Neuronal stem cell (in vitro differentiated cells): ENCODE results near the gene CDK3. TPM values are rescaled to one million over a fixed set of nuclear protein-coding genes. Genes with fewer than 3 reads are reported as not detected.

Experiments used
- DNase-seq: peaks from one replicate; pipeline ENCODE4 v3.0.0-alpha.2; 2013; ENCODE audit warnings: low spot score
- H2AFZ ChIP-seq: one replicate; pipeline ENCODE4 v1.6.1; 2013; ENCODE audit warnings: mild to moderate bottlenecking, low read length, inconsistent platforms
- H2AK5ac ChIP-seq: 2 replicates; pipeline ENCODE4 v1.6.1; 2013; ENCODE audit warnings: low read depth, mild to moderate bottlenecking, inconsistent platforms, low read length, moderate library complexity, mixed read lengths
- H2BK120ac ChIP-seq: 2 replicates; pipeline ENCODE4 v1.6.1; 2013; ENCODE audit warnings: low read depth, mild to moderate bottlenecking, inconsistent platforms, low read length, moderate library complexity, mixed read lengths
- H2BK12ac ChIP-seq: one replicate; pipeline ENCODE4 v1.6.1; 2013; ENCODE audit warnings: low read length, inconsistent platforms
- H2BK15ac ChIP-seq: 2 replicates; pipeline ENCODE4 v1.6.1; 2013; ENCODE audit warnings: mild to moderate bottlenecking, low read length, inconsistent platforms, mixed read lengths
- H2BK5ac ChIP-seq: one replicate; pipeline ENCODE4 v1.6.1; 2013; ENCODE audit warnings: inconsistent platforms, mild to moderate bottlenecking, low read length, moderate library complexity
- H3K14ac ChIP-seq: one replicate; pipeline ENCODE4 v1.6.1; 2013; ENCODE audit warnings: low read length, inconsistent platforms
- H3K18ac ChIP-seq: 2 replicates; pipeline ENCODE4 v1.6.1; 2013; ENCODE audit warnings: low read length, inconsistent platforms
- H3K23ac ChIP-seq: 2 replicates; pipeline ENCODE4 v1.6.1; 2013; ENCODE audit warnings: low read depth, mild to moderate bottlenecking, mixed read lengths, low read length, inconsistent platforms; ENCODE audit not compliant: poor library complexity
- H3K27ac ChIP-seq: replicated peaks from 3 replicates; pipeline ENCODE4 v1.5.1; 2013; ENCODE audit warnings: low read length, inconsistent platforms
- H3K27me3 ChIP-seq, 3 experiments: 2 replicates each; pipeline ENCODE4 v1.6.1; 2013; ENCODE audit warnings: low read length in 3 of 3, mild to moderate bottlenecking in 2 of 3, inconsistent platforms in 1 of 3, low read depth in 1 of 3, mixed read lengths in 1 of 3, moderate library complexity in 1 of 3; ENCODE audit not compliant: control insufficient read depth in 3 of 3, insufficient read depth in 3 of 3
- H3K36me3 ChIP-seq, 2 donors: replicated peaks in 1 of 2; 2 replicates each; pipeline ENCODE4 v1.6.1; 2013; ENCODE audit warnings: low read length in 2 of 2; ENCODE audit not compliant: control insufficient read depth in 2 of 2, insufficient read depth in 2 of 2
- H3K4ac ChIP-seq: 2 replicates; pipeline ENCODE4 v1.6.1; 2013; ENCODE audit warnings: inconsistent platforms, mild to moderate bottlenecking, low read length, moderate library complexity
- H3K4me1 ChIP-seq, 2 donors: 1 replicate in 1 of 2; 2 replicates in 1 of 2; pipeline ENCODE4 v1.6.1; 2013; ENCODE audit warnings: low read length in 2 of 2, low read depth in 1 of 2; ENCODE audit not compliant: control insufficient read depth in 2 of 2, insufficient read depth in 1 of 2
- H3K4me2 ChIP-seq: one replicate; pipeline ENCODE4 v1.6.1; 2013; ENCODE audit warnings: mild to moderate bottlenecking, low read length, inconsistent platforms; ENCODE audit not compliant: insufficient read depth, poor library complexity, severe bottlenecking
- H3K4me3 ChIP-seq, 2 donors: 2 replicates each; pipeline ENCODE4 v1.5.1; 2013; ENCODE audit warnings: low read length in 2 of 2, mild to moderate bottlenecking in 2 of 2, inconsistent platforms in 1 of 2, moderate library complexity in 1 of 2
- H3K79me1 ChIP-seq: one replicate; pipeline ENCODE4 v1.6.1; 2013; ENCODE audit warnings: low read depth, mild to moderate bottlenecking, inconsistent platforms, low read length, moderate library complexity
- H3K9ac ChIP-seq: one replicate; pipeline ENCODE4 v1.6.1; 2013; ENCODE audit warnings: mild to moderate bottlenecking, low read depth, low read length, inconsistent platforms; ENCODE audit not compliant: poor library complexity
- H3K9me3 ChIP-seq, 2 donors: replicated peaks in 1 of 2; 2 replicates each; pipeline versions ENCODE3 to v1.6.1; 2013; ENCODE audit warnings: low read length in 2 of 2, mild to moderate bottlenecking in 2 of 2, inconsistent platforms in 1 of 2, low read depth in 1 of 2, mixed read lengths in 1 of 2, moderate library complexity in 1 of 2; ENCODE audit not compliant: control insufficient read depth in 2 of 2, insufficient read depth in 1 of 2
- H4K8ac ChIP-seq: one replicate; pipeline ENCODE4 v1.6.1; 2013; ENCODE audit warnings: low read depth, mild to moderate bottlenecking, inconsistent platforms, low read length, moderate library complexity
- H4K91ac ChIP-seq: one replicate; pipeline ENCODE4 v1.6.1; 2013; ENCODE audit warnings: low read length, low read depth, mild to moderate bottlenecking, inconsistent platforms; ENCODE audit not compliant: poor library complexity
- WGBS, 2 donors: extraction: QIAGEN DNeasy Blood & Tissue Kit; methylation state at CpG; one replicate each; pipeline ENCODE4 v1.1.7; 2013; ENCODE audit warnings: missing lambda C conversion rate in 2 of 2, mixed read lengths in 1 of 2; ENCODE audit not compliant: insufficient read length in 2 of 2, insufficient replicate concordance in 1 of 2; ENCODE audit errors: extremely low coverage in 2 of 2; 5-methylcytosine and 5-hydroxymethylcytosine counted together
- polyA plus RNA-seq, 2 experiments: library from polyadenylated mRNA; stranded (reverse); fragments of 200-250 nt; gene quantifications; one replicate each; pipeline ENCODE4 v1.2.3, GENCODE V29; 2013

Gene CDK3
- polyA plus RNA-seq (2013, experiment 1 of 2): 5.4 TPM
- polyA plus RNA-seq (2013, experiment 2 of 2): 5.3 TPM

GRCh38 chr17:76000755-76001521, at the start of gene CDK3:
Gene CDK3 (plus strand): TSS chr17:76000855. CDS start chr17:76001426, 571 bp downstream.
- peak within 1 kb of the TSS; percentile 98 for H3K18ac ChIP-seq
- no peaks in the 10 kb centered on the region for H3K9me3 ChIP-seq
- peak within 1 kb of the TSS; percentile 84 for H2BK120ac ChIP-seq
- H3K27me3 ChIP-seq: no peaks in the 10 kb centered on the region
- peak within 1 kb of the TSS in 1 of 2 donors; percentile 64 for H3K4me3 ChIP-seq
- H2AFZ ChIP-seq: peak within 1 kb of the TSS; percentile 85
- H3K36me3 ChIP-seq: peaks cover 0 to 9% of the 10 kb centered on the region in 2 donors
- no peak within 1 kb of the TSS for H3K23ac ChIP-seq
- H3K9ac ChIP-seq: peak within 1 kb of the TSS; percentile 61
- H3K4me1 ChIP-seq: peaks cover 4 to 7% of the 10 kb centered on the region in 2 donors
- H2AK5ac ChIP-seq: peak within 1 kb of the TSS; percentile 97
- peak within 1 kb of the TSS; percentile 4 for H3K4me2 ChIP-seq
- peak within 1 kb of the TSS; percentile 98 for H4K8ac ChIP-seq
- H3K79me1 ChIP-seq: peaks cover 2% of the 10 kb centered on the region
- no CpG with 5 or more reads among the region's 21 CpGs for WGBS, 2 donors
- peak within 1 kb of the TSS; percentile 53 for H2BK12ac ChIP-seq
- H3K4ac ChIP-seq: peak within 1 kb of the TSS; percentile 94
- no peak for DNase-seq
- peak within 1 kb of the TSS; percentile 75 for H4K91ac ChIP-seq
- peak within 1 kb of the TSS; percentile 36 for H2BK5ac ChIP-seq
- no peak within 1 kb of the TSS for H3K27ac ChIP-seq
- no peak within 1 kb of the TSS for H3K14ac ChIP-seq
- H2BK15ac ChIP-seq: peak within 1 kb of the TSS; percentile 95

DNA sequence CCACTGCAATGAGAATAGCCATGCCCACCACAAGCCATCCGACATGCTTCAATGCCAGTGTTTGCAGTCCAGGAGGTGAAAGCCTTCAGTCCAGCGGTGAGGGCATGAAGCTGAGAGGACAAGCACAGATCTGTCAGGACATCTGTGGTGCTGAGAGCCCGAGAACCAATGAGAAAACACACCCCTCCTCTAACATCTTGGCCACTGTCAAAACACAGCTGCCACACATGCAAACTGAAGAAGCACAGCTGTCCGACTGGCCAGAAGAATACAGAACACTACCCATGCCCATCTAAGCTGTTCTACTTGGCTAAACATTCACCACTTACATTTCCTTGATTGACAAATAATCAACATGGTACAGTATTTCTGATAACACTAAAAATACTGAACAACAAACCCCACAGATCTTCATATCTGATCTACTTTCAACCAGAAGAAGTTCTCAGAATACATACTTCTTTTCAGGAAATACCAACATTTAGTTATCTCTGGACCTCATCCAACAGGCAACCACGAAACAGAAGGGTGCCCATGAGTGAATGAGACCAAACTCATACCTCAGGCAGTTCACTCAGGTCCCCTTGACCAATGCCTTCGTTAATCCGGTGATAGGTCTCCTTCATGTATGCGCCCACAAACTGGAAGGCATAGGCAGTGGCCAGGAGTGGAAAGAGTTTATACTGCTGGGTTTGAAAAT, 49.6 kb upstream of the CDK3 start:
- no peak overlapping the region for H4K91ac ChIP-seq

GRCh38 chr17:75959051-75959838, 41.4 kb upstream of the CDK3 start:
- no peak overlapping the region for H2AK5ac ChIP-seq
- no peaks in the 10 kb centered on the region for H3K27me3 ChIP-seq
- H3K36me3 ChIP-seq: peaks cover 0 to 22% of the 10 kb centered on the region in 2 donors
- no peaks in the 10 kb centered on the region for H3K9me3 ChIP-seq
- H2AFZ ChIP-seq: no peak overlapping the region
- WGBS, 2 donors: no CpG with 5 or more reads among the region's 8 CpGs
- no peak overlapping the region for H3K18ac ChIP-seq
- no peak overlapping the region for H3K4ac ChIP-seq
- H4K91ac ChIP-seq: no peak overlapping the region
- H3K4me2 ChIP-seq: no peak overlapping the region
- H3K79me1 ChIP-seq: no peaks in the 10 kb centered on the region
- H3K27ac ChIP-seq: no peak overlapping the region
- H3K23ac ChIP-seq: no peak overlapping the region
- no peak overlapping the region for H4K8ac ChIP-seq
- peaks cover 0 to 3% of the 10 kb centered on the region in 2 donors for H3K4me1 ChIP-seq
- no peak overlapping the region for H2BK12ac ChIP-seq
- no peak overlapping the region for H3K14ac ChIP-seq
- H2BK5ac ChIP-seq: no peak overlapping the region
- DNase-seq: no peak
- H3K4me3 ChIP-seq: no peak overlapping the region
- no peak overlapping the region for H2BK120ac ChIP-seq
- H3K9ac ChIP-seq: no peak overlapping the region
- H2BK15ac ChIP-seq: no peak overlapping the region

More for the DNA sequence above, 49.6 kb upstream of the CDK3 start:
- Histone ChIP-seq H2BK15ac (no peak overlapping the region), H3K4me3 (no peak overlapping the region), H3K4me2 (no peak overlapping the region), H2BK5ac (no peak overlapping the region), H2AK5ac (no peak overlapping the region), H2BK12ac (no peak overlapping the region), H3K4ac (no peak overlapping the region), H3K23ac (no peak overlapping the region), H3K9ac (no peak overlapping the region), H3K14ac (no peak overlapping the region), H3K4me1 (no peaks in the 10 kb centered on the region), H4K8ac (no peak overlapping the region), H3K27ac (no peak overlapping the region), H3K18ac (no peak overlapping the region), H3K9me3 (no peaks in the 10 kb centered on the region), H2AFZ (no peak overlapping the region), H2BK120ac (no peak overlapping the region), H3K36me3 (peaks cover 17 to 89% of the 10 kb centered on the region in 2 donors), H3K79me1 (no peaks in the 10 kb centered on the region), H3K27me3 (no peaks in the 10 kb centered on the region)
- WGBS, 2 donors: no CpG with 5 or more reads among the region's 8 CpGs
- no peak for DNase-seq
